AG09319 (cell line): Measurements from ENCODE around the gene TRIAP1.
A peak's percentile ranks its signal among the peaks of the same experiment; 100 is the strongest.

Source experiments
- DNase-seq: peaks from one replicate; pipeline ENCODE4 v3.0.0-alpha.2; 2010; ENCODE audit warnings: low read depth; ENCODE audit errors: extremely low read depth
- CTCF ChIP-seq: IDR thresholded peaks from 2 replicates; pipeline ENCODE4 v1.5.1; 2011; ENCODE audit warnings: low read depth, mild to moderate bottlenecking, inconsistent platforms, low read length, moderate library complexity

The TRIAP1 gene

GRCh38 chr12:120467439-120467838, 21.3 kb upstream of the TRIAP1 start:
- no peak for DNase-seq
- no peak for TF ChIP-seq CTCF

- no peak for DNase-seq
- peak; percentile 65 for TF ChIP-seq CTCF
Observed at GRCh38 chr12:120466560-120467315, 20.6 kb upstream of the TRIAP1 start.

GRCh38 chr12:120465756-120466155, 19.6 kb upstream of the TRIAP1 start:
- TF ChIP-seq CTCF, result no peak
- DNase-seq, result no peak

GRCh38 chr12:120463712-120464111, 17.5 kb upstream of the TRIAP1 start:
- no peak for TF ChIP-seq CTCF
- no peak for DNase-seq

GRCh38 chr12:120462099-120462640, 16.0 kb upstream of the TRIAP1 start:
- DNase-seq, result no peak
- TF ChIP-seq CTCF, result no peak

GRCh38 chr12:120460157-120460556, 14.0 kb upstream of the TRIAP1 start:
- DNase-seq, result no peak
- no peak for TF ChIP-seq CTCF

- TF ChIP-seq CTCF, result peak; percentile 26
- DNase-seq, result no peak
Observed at GRCh38 chr12:120457133-120457532, 10.9 kb upstream of the TRIAP1 start.
